Left renal cortex interstitium (tissue), 4 donors: ENCODE measurements around the gene PDE4B. TPM values are rescaled to one million over a fixed set of nuclear protein-coding genes. Genes with fewer than 3 reads are reported as not detected.
"Not testable (repeated sequence)": the region's sequence is repeated elsewhere in the genome, so short reads cannot be mapped to it uniquely, and the experiment has no call there.

Experiments used
- DNase-seq, 4 donors: peaks; one replicate each; pipeline ENCODE4 v3.0.0-alpha.2; 2013; ENCODE audit warnings: low read depth in 4 of 4, low spot score in 2 of 4, missing footprints in 1 of 4
- polyA plus RNA-seq, 4 donors: library from polyadenylated mRNA; unstranded; fragments of 120-200 nt; gene quantifications; one replicate each; pipeline ENCODE4 v1.2.1, GENCODE V29; 2013; ENCODE audit not compliant: insufficient read length in 4 of 4

The PDE4B gene
- polyA plus RNA-seq, 4 donors, result 5.6 to 11.1 (median 8.7) TPM

DNA sequence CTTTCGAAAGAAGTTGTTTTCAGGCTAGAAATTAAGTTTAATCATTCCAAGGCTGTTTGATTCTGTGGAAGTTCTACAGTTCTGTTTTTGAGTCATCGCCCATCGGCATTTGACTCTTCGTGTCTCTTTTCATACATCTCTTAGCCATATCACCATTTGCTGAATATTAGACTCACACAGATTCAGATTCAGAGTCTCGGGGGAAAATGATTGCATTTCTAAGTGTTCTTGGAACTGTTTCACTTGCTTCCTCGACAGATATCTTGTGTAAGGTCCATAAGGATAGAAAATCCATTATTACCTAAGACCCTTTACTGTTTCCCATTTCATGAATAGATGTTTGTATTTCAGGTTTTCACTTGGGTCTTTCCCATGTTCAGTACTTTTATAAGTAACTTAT, 504.3 kb downstream of the PDE4B start:
- DNase-seq, result no peak

DNA sequence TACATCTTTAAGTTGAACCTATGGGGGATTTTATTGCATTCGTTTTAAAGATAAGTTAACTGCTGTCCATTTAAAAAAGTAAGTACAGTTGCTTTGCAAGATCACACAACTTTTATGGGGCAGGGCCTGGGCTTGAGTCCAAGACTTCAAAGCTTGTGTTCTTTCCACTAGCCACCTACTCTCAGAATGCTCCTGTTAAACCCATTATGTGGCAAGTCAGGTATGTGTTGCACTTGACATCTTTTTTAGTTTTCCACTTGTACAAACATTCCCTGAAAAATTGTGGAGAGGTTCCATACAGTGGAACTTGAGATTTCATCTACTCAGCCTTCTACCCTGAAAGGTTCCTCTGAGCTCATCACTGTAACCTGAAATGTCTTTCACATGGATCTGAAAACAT, 505.8 kb downstream of the PDE4B start:
- DNase-seq, result no peak

DNA sequence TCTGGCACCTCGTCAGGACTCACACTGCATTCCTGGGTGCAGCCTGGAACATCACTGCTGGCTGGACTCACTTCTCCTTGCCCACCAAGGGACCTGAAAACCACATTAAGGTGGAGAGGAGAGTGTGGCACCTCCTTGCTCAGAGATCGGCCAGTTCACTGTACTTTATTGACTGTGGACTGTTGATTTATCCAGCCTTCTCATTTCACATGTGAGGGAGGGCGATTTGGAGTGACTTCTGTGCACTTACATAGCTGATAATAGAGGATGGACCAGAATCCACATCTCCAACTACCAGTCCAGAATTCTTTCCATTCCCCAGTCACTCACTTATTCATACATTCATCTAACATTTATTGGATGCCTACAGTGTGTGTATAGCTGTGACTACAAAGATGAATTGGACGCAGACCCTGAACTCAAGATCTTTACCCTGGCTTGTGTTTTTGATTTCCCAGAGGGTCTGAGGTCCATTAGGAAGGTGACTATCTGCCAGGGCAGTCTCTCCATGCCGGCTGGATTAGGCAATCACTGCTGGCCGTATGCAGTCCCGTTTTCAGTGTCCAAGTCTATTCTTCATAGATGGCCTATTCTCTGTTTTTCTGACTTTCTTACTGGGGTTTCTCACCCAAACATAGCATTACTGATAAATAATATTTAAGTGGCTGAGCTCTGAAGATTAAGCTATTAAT, 507.7 kb downstream of the PDE4B start:
- no peak for DNase-seq

DNA sequence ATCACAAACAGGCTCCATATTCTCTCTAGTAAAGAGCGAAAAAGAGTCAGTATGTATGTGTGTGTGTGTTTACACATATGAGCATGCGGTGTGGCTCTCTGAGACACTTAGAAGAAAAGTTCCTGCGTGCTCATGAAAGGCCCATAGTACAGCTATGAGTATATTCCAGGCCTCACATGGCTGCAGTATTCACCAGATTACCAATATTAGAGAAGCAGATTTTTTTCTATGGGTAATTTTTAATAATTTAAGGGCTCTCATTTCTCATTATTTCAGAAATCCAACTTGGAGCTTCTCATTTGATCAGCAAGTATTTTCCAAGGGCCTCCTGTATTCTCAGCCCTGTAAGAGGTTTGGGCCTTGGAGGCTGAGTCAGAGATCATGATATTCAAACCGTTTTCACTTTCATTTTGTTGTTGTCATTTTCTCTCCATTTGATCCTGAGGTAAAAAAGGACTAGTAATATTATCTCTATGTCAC, 508.3 kb downstream of the PDE4B start:
- DNase-seq, result no peak

DNA sequence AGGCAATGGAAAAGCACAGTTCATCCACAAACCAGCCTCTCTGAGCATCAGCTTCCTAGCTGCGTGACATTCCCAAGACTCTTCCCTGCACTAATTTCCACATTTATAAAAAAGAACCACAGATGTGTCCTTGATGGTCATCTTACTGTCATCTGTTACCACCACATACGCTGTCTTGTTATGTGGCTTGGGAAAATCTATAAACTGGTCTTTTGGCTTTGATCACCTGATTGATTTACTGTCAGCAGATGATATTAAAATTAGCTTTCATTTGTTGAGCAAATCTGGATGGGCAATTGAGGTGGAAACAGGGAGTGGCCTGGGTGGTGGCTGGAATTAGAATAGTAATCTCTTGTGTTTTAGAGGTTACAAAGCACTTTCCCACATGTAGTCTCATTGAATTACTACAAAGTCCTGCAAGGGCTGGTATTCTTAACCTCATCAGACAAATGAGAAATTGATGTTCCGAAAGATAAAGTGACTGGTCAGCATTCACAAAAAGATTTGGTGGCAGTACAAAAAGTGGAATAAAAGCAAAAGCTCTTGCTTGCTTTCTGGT, 509.6 kb downstream of the PDE4B start:
- DNase-seq, result no peak

DNA sequence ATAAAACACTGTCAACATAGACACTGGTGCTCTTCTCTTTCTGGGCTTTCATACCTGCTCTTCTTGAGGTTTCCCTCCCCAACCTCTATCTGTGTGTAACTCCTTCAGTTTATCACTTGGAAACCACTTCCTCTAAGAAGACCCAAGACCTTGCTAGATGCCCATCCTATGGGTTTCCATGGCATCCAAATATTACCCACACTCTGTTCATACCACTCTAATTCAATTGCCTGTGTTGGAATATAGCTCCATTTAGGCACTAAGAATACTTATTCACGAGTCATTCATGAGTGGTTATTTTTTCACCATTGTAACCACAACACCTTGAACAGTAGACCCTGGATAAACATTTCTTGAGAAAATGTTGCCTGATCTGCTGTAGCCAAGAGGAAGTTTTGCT, 510.1 kb downstream of the PDE4B start:
- no peak for DNase-seq

DNA sequence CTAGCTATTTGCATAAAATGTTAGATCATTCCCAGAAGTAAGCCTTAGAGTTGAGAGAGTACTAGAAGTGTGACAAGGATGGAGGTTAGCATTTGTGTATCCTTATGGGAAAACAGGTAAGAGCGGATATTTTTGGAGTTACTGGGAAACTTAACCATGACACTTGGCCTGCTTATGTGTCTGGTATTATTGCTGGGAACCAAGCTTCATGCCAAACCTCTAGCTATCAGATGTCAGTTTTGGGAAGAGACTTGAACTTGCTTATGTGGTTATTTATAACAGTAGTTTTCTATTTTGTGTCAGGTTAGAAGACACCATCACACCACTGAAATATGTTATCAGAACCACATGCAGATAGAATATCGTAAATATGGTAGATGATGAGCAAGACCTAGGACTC, 511.0 kb downstream of the PDE4B start:
- no peak for DNase-seq

DNA sequence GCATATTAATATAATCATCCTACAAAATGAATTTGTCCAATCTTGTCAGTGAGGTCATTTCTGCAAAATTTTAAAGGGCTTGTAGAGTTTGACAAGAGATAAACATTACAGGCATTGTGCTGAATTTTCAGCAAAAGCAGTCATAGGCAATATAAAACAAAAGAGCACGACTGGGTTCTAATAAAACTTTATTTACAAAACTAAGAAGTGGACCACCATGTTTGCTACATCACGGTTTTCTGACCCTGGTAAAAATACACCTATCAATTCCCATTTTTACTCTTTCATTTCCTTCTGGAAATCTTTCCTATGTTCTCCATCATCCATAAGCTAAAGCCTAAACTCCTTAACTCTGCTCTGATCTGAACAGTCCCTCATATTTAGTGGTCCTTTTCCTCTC, 511.4 kb downstream of the PDE4B start:
- DNase-seq, result no peak

DNA sequence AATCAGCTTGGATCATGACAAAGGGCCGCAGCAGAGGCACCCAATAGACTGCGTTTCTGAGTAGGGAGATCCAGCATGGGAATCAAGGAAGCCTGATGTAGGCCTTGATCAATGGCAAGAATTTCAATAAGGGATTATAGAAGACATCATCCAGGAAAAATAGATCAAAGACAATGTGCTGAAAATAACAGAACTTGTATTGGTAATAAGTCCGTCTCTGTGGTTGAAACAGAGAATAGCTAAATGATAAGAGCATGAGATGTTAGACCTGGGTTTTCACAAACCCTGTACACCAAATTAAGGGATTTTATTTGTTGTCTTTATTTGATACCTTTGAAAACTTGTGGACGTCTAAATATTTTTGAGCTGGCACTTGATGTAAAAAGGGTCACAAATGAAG, 513.2 kb downstream of the PDE4B start:
- no peak for DNase-seq

DNA sequence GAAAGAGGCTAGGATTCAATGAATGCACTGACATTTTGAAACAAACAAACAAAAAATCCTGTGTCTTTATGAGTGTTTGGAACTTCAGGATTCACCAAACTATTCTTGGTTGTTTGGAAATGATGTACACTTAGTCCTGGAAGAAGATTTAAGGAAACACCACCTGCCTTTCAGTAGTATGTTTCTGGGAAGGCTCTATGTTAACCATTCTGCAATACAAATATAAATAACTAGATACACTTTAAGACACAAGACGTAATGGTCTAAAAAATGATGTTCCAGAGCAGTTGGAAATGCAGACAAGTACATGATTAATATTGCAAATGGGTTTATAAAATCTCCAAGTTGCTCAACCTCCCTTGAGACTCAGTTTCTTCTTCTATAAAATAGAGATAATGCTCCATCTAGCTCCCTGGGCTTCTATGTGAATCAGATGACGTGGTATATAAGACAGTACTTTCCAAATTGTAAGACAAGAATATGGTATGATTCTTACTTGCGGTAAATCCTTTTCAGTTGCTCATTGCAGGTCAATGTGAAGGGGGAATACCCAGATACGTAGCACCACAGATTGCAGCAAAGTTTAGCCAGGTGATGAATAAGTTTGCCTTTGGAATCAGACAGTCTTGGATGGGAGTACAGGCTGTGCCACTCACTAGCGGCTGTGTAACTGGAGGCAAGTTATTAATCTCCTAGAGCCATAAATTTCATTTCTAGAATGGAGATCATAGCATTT, 516.5 kb downstream of the PDE4B start:
- DNase-seq, result no peak

DNA sequence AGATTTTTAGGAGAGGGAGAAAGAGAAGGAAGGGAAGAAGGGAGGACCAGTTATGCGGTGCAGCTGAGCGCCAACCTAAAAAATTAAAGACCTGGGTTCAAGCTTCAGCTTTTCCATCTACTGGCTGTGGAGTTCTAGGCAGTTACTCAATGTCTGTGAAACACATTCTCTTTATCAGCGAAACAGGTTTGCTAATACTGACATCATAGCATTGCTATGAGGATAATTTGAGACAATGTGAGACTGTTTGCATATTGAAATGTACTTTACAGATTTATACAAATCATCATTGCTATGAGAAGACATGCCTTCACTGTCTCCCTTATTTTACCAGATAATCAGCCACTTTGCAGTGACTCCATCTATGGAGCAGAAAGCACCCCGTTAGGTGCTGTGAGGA, 518.4 kb downstream of the PDE4B start:
- DNase-seq, result no peak

DNA sequence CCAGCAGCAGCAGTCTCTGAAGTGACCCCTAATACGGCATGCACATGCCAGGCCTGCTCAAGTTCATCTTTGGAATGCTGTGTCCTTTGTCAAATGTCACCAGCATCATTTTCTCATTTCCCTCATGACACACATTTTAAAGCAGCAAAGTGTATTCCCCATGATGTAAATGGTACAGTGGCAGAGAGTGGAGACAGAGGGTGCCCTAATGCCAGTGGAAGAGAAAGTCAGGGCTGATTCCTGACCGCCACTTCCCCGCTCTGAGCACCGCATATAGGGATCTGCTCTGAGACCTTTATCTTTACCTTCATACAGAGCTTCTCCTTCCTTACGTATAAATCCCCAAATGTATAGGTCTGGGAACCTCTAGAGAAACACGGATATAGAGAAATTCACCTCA, 518.9 kb downstream of the PDE4B start:
- DNase-seq, result no peak

DNA sequence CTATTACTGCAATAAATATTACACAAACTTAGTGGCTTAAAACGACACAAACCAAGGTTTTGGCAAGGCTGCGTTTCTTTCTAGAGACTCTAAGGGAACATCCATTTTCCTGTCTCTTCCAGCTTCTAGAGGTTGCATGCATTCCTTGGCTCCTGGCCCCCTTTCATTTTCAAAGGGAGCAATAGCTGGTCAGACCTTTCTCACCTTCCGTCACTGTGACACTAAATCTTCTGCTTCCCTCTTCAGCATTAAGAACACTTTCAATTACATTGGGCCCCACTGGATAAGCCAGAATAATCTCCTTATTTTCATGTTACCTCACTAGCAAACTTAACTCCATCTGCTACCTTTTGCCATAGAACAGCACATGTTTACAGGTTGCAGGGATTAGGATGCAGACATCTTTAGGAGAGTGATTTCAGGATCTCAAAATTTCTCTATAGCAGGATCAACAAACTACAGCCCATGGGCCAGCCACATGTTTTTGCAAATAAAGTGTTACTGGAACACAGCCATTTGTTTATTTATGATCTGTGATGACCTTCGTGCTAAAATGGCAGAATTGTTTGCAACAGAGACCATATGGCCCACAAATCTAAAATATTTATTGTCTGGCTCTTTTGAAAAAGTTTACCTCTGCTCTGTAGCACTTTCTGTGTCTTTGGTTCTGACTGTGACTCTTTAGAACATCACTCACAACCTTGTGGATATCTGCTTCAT, 519.7 kb downstream of the PDE4B start:
- DNase-seq, result peak in 1 of 4 donors; percentile 38

DNA sequence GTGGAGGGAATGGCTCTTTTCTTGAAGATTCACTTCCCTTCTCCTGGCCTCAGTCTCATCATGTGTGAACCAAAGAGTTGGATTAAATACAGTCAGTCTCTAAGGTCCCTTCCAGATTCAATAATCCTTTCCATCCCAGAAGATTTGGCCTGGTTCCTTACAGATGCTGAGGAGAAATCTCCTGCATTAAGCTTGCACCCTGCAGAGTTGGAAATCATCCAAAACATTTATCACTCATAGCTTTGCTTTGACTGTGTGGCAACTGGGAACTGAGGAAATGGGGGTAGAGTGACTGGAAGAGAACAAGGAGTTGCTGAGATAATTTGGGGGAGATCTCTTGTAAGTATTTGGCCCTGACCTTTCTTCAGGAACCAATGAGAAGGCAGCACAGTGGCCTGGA, 520.7 kb downstream of the PDE4B start:
- no peak for DNase-seq

DNA sequence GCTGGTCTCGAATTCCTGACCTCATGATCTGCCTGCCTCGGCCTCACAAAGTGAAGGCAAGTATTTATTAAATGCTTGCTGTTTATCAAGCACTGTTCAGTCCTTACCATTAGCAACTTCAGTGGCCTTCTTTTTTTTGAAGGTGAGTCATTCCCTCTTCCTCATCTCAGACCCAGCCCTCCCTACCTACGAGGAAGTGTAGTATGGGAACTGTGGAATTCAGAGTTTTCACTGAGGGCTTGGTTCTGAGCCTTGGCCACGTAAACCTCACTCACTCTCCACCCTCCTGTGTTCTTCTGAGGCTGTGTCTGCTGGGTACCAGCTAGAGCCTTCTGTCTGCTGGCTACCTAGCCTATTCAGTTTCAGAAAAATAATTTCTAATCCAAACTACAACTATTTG, 523.0 kb downstream of the PDE4B start:
- DNase-seq, result no peak

DNA sequence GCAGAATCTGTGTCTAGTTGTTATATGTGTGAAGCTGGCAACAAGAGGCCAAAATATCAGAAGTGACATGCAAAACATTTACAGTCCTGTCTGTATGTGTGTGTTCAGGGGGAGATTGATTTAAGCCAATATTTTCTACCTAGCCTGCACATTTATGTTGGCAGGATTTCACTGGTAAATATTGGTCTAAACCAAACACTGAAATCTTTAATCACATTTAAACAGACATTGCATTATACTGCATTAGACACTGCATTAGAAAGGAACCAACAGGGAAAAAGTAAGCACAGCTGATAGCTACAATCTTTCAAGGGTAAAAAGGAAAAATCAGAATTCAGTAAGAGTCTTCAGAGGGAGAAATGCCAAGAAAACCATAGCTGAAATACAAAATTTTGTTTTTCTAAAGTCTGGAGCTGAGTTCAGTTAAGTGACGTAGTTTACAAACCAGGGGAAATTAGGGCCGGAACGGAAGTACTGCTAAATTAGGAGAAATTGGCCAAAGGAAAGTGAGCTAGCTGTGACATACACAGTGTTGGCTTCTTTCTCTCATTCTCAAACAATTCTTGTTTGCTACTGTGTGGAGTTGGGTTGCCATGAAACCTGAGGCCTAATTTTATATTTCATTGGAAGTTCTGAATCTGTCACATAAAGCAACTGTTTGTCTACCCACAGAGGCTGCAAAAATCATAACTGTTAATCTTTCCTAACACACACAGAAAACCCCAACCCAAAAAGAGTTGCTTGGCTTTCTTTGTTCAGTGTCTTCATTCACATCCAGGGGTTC, 524.0 kb downstream of the PDE4B start:
- DNase-seq, result no peak

DNA sequence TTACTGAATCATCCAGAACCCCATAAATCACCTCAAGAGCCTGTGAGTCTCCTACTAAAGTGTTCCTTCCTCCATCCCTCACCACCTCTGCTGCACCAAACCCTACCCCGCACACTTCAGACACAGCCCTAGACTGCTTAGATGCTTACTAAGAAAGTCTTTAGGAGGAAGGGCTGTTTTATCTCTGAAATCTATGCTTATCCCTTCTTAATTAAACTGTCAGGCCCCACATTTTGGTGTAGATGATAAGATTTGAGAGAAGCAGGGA, 524.5 kb downstream of the PDE4B start:
- DNase-seq, result no peak

DNA sequence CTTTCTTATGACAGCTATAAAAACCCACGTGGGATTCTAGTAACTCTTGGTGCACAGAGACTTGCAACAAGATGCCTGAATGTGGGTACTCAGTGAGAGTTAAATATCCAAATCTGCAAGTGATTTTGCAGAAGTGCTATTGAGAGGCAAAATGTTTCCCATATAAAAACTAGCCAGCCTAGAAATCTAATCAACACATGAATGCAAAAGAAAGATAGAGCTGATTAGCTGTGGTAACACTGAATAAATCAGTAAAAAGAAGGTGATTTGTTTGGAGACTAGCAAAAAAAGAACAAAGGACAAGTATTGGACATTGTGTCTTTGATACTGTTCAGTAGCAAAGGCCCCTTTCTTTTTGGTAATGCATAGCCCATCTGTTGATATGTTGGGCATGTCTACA, 527.5 kb downstream of the PDE4B start:
- no peak for DNase-seq

DNA sequence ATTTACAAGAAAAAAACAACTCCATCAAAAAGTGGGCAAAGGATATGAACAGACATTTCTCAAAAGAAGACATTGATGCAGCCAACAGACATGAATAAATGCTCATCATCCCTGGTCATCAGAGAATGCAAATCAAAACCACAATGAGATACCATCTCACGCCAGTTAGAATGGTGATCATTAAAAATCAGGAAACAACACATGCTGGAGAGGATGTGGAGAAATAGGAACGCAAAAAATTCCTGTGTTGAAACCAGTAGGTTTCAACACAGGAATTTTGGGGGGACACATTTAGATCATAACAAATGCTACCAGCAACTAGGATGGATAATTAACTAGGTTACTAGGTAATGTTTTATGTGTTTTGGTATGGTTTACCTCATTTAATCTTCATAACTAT, 529.8 kb downstream of the PDE4B start:
- DNase-seq, result not testable (repeated sequence)

DNA sequence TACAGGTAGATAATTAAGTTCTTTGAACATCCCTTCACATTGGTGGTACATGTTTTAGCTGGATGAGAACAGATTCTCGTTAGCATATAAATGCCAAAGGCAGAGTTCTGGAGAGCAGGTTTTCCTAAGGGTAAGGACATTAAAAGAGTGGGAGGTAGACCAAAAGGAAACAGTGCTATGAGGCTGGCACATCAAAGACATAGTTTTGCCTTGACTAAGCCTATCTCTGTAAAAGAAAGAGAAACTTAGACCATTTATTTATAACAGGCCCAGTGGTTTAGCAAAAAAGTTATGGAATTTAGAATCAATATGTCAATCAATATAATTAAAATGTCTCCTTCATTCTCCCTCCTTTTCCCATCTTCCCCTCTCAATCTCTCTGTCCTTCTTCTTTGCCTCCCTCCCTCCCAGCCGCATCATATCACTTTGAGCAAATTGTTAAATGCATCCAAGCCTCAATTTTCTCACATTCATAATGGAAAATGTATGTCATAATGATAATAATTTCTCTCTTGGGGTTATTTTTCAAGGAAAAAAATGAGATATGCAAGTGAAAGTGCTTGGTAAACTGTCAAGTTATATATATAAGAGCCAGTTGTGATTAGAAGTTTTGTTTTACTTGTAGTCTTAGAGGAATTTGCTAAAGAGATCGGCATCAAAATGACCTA, 531.4 kb downstream of the PDE4B start:
- DNase-seq, result no peak
